Adrenal gland (tissue), 12 donors: ENCODE data around the gene BAHCC1. TPM values are rescaled to one million over a fixed set of nuclear protein-coding genes. Genes with fewer than 3 reads are reported as not detected.

Experiments
- DNase-seq, 7 donors: peaks; one replicate each; pipeline ENCODE4 v3.0.0-alpha.2; 2019 to 2020
- H3K27ac ChIP-seq, 5 donors: fragments of 200-600 bp; sonication (generic) in 4 of 5; 1 replicate in 3 of 5; 2 replicates in 2 of 5; pipeline versions ENCODE4 v1.5.1 to v1.8.0; 2016 to 2020; ENCODE audit warnings: mild to moderate bottlenecking in 1 of 5
- H3K27me3 ChIP-seq: fragments of 200-600 bp; 2 replicates; pipeline ENCODE4 v1.8.0; 2021
- H3K36me3 ChIP-seq, 2 donors: fragments of 200-600 bp; replicated peaks in 1 of 2; 1 replicate in 1 of 2; 2 replicates in 1 of 2; pipeline versions ENCODE4 v1.5.1 to v1.8.0; 2018 to 2022
- H3K4me1 ChIP-seq, 2 donors: fragments of 200-600 bp; replicated peaks in 1 of 2; 1 replicate in 1 of 2; 2 replicates in 1 of 2; pipeline versions ENCODE4 v1.5.1 to v1.8.0; 2018 to 2021
- H3K4me3 ChIP-seq, 4 donors: fragments of 200-600 bp; sonication (generic) in 3 of 4; one replicate each; pipeline ENCODE4 v1.5.1; 2016 to 2018
- H3K9me3 ChIP-seq, 3 donors: fragments of 200-600 bp; sonication (generic) in 1 of 3; replicated peaks in 1 of 3; 1 replicate in 2 of 3; 2 replicates in 1 of 3; pipeline versions ENCODE4 v1.5.1 to v1.8.0; 2016 to 2021
- CTCF ChIP-seq, 6 experiments: fragments of 450-650 bp in 4 of 6; fragments of 200-600 bp in 2 of 6; sonication (generic) in 1 of 6; IDR thresholded peaks; 1 replicate in 5 of 6; 2 replicates in 1 of 6; pipeline versions ENCODE4 v1.5.1 to v1.8.0; 2016 to 2021; ENCODE audit warnings: antibody characterized with exemption in 6 of 6, mild to moderate bottlenecking in 2 of 6, moderate library complexity in 1 of 6
- POLR2A ChIP-seq, 2 donors: fragments of 450-650 bp; IDR thresholded peaks; one replicate each; pipeline ENCODE4 v1.6.1; 2017; ENCODE audit warnings: antibody characterized with exemption in 2 of 2, mild to moderate bottlenecking in 2 of 2, moderate library complexity in 1 of 2
- WGBS, 4 donors: extraction: QIAGEN DNeasy Blood & Tissue Kit in 2 of 4; methylation state at CpG; one replicate each; pipeline versions ENCODE4 v1.1.5 to v1.1.7; 2013 to 2017; 5-methylcytosine and 5-hydroxymethylcytosine counted together
- intact Hi-C, 2 donors: fragments of 100-400 bp; cut with DNase I; formaldehyde crosslinking; loops; one replicate each; pipeline versions ENCODE4 v1.14.1 to v1.15.0; 2022 to 2023
- polyA plus RNA-seq, 3 donors: library from polyadenylated mRNA; stranded (reverse); fragments of 200-250 nt in 2 of 3; fragments of 350-450 nt in 1 of 3; fragmentation: Illumina TruSeq in 1 of 3; extraction: RNeasy Lipid Tissue Mini Kit (QIAGEN cat#74804) in 1 of 3; gene quantifications; one replicate each; pipeline ENCODE4 v1.2.3, GENCODE V29; 2013 to 2014
- total RNA-seq, 9 donors: library from RNA; depleted of rRNA in 4 of 9; stranded (reverse); fragments of >200 nt in 4 of 9; fragments of 120-200 nt in 1 of 9; fragmentation: NEBNext Ultra II Directional in 1 of 9; extraction: Animal tissue kit (Norgen Biotek cat#: 25700) in 1 of 9; gene quantifications; one replicate each; pipeline versions ENCODE4 v1.1.0 to v1.2.4, GENCODE V29; 2013 to 2023
- donor health status: healthy with polysubstance abuse.
- donor health status: Bipolar disorder and iron deficiency.
- donor health status: DM: yes; HTN: yes; CAD: no.
- donor health status: DM: no; HTN: no; CAD: no.
- donor health status: DM: no; HTN: no; CAD: no.
- donor health status: DM: yes; HTN: yes; CAD: no.

BAHCC1 gene
- total and polyA plus RNA-seq, 12 donors = 1.7 to 68.0 (median 18.4) TPM

GRCh38 chr17:81453076-81453475 lies 57.8 kb downstream of the BAHCC1 start:
- no peak overlapping the region for H3K27ac ChIP-seq
- peaks cover 16 to 20% of the 10 kb centered on the region in 2 donors for H3K4me1 ChIP-seq
- intact Hi-C loops = no loop called here
- WGBS, 4 donors = 85 to 92% (median 92%) methylated on average over 23 to 30 of the region's 30 CpGs
- no peaks in the 10 kb centered on the region for H3K27me3 ChIP-seq
- H3K36me3 ChIP-seq = no peaks in the 10 kb centered on the region
- TF ChIP-seq POLR2A (IDR thresholded peaks at IDR 0.05) (no peak), CTCF (IDR thresholded peaks at IDR 0.05) (no peak)
- H3K4me3 ChIP-seq = no peak overlapping the region
- no peaks in the 10 kb centered on the region for H3K9me3 ChIP-seq
- no peak for DNase-seq

GRCh38 chr17:81453712-81454111 lies 58.5 kb downstream of the BAHCC1 start:
- H3K4me3 ChIP-seq = no peak overlapping the region
- H3K27me3 ChIP-seq = no peaks in the 10 kb centered on the region
- H3K27ac ChIP-seq = no peak overlapping the region
- intact Hi-C loops = no loop called here
- WGBS, 4 donors = 57 to 100% (median 79%) methylated on average over 1 to 7 of the region's 7 CpGs; no CpG with 5 or more reads in 1 of the 4 donors
- H3K9me3 ChIP-seq = no peaks in the 10 kb centered on the region
- no peaks in the 10 kb centered on the region for H3K36me3 ChIP-seq
- TF ChIP-seq CTCF (IDR thresholded peaks at IDR 0.05) (no peak), POLR2A (IDR thresholded peaks at IDR 0.05) (no peak)
- peaks cover 16 to 20% of the 10 kb centered on the region in 2 donors for H3K4me1 ChIP-seq
- no peak for DNase-seq

- intact Hi-C loops = no loop called here
- Histone ChIP-seq H3K4me3 (no peak overlapping the region), H3K4me1 (peaks cover 16 to 20% of the 10 kb centered on the region in 2 donors), H3K27ac (no peak overlapping the region), H3K36me3 (no peaks in the 10 kb centered on the region), H3K9me3 (no peaks in the 10 kb centered on the region), H3K27me3 (no peaks in the 10 kb centered on the region)
- TF ChIP-seq POLR2A (IDR thresholded peaks at IDR 0.05) (no peak), CTCF (IDR thresholded peaks at IDR 0.05) (no peak)
- DNase-seq = no peak
- WGBS, 4 donors = 60 to 81% (median 80%) methylated on average over 2 to 13 of the region's 13 CpGs; no CpG with 5 or more reads in 1 of the 4 donors
Observed at GRCh38 chr17:81454473-81454872, 59.2 kb downstream of the BAHCC1 start.

- Histone ChIP-seq H3K27me3 (no peaks in the 10 kb centered on the region), H3K4me1 (peaks cover 16 to 20% of the 10 kb centered on the region in 2 donors), H3K27ac (no peak overlapping the region), H3K9me3 (no peaks in the 10 kb centered on the region), H3K36me3 (no peaks in the 10 kb centered on the region), H3K4me3 (no peak overlapping the region)
- 80 to 89% (median 88%) methylated on average over 14 to 18 of the region's 18 CpGs for WGBS, 4 donors
- intact Hi-C loops = no loop called here
- no peak for TF ChIP-seq POLR2A (IDR thresholded peaks at IDR 0.05)
- TF ChIP-seq CTCF (IDR thresholded peaks at IDR 0.05) = no peak
- DNase-seq = no peak
Observed at GRCh38 chr17:81455387-81455786, 60.1 kb downstream of the BAHCC1 start.
